ENCODE measurements around the gene SLC35G1.

Gene SLC35G1

DNA sequence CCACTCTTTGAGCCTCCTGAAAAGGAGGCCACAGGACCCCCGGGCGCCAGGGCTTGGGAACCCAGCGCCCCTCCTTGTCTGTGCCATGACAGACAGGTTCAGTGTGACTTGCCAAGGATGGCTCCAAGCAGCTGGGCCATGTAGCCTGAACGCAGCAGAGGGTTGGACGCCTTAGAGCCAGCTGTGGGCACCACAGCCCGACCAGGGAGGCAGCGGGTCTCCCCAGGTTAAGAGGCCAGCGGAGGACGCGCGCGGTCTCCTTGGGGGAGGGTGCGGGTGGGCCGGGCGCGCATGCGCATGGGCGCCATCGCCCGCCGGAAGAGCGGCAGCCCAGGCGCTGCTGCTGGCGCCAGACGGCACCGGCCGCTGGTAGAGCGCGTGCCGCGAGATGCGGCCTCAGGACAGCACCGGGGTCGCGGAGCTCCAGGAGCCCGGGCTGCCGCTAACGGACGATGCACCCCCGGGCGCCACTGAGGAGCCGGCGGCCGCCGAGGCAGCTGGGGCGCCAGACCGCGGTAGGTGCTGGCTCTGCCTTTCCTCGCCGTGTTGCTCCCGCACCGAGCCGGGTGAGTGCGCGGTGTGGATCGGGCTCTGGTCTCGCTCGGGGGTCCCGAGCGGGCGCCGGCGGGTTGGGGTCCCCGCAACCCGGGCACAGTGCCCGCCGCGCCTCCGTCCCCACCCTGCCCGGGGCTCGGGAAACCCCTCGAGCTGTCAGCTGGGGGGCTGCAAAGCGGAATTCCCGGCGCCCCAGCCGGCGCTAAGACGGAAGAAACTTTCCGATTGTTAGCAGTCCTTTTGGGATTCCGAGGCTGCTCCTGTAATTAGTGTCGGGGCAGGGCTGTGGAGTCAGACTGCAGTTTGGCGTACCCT, at the start of gene SLC35G1:
Gene SLC35G1, plus strand, starts transcription at position 333 of the 870 bp plus-strand sequence. Its CDS starts 56 bp downstream, at position 389.
- no peak for DNase-seq

- no peak for DNase-seq
Measured at GRCh38 chr10:93844979-93845626, 48.7 kb upstream of the SLC35G1 start.

GRCh38 chr10:93849593-93849992, 44.2 kb upstream of the SLC35G1 start:
- no peak for DNase-seq

- no peak for DNase-seq
Measured at GRCh38 chr10:93850031-93851015, 43.5 kb upstream of the SLC35G1 start.

GRCh38 chr10:93851169-93851568, 42.6 kb upstream of the SLC35G1 start:
- no peak for DNase-seq

DNA sequence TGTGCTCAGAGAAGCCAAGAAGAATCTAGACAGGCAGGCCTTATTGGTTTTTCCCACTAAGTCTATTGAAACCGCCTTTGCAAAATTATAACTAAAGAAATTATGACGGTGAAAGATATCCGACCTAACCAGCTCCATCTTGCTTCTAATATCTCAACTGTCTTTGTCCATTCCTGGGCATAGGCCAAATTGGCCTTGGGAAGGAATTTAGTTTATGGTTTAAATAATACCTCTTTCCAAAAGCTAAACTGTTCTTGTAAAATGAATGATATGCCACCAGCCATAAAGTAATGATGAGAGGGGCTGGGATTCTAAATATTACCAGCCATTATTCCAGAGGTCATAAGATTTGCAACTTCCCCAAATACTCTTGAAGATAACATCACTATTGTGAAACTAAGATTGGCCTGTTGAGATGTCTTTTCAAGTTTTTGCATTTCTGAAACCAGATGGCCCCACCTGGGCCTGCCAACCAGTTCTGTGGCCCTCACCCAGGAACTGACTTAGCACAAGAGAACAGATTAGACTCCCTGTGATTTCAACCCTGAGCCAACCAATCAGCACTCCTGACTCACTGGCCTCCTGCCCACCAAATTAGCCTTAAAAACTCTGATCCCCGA, 41.2 kb upstream of the SLC35G1 start:
- DNase-seq, result no peak

- no peak for DNase-seq
Measured at GRCh38 chr10:93854975-93855374, 38.8 kb upstream of the SLC35G1 start.

- DNase-seq, result no peak
Measured at GRCh38 chr10:93856349-93857145, 37.2 kb upstream of the SLC35G1 start.

- DNase-seq, result no peak
Measured at GRCh38 chr10:93859049-93859655, 34.6 kb upstream of the SLC35G1 start.

DNA sequence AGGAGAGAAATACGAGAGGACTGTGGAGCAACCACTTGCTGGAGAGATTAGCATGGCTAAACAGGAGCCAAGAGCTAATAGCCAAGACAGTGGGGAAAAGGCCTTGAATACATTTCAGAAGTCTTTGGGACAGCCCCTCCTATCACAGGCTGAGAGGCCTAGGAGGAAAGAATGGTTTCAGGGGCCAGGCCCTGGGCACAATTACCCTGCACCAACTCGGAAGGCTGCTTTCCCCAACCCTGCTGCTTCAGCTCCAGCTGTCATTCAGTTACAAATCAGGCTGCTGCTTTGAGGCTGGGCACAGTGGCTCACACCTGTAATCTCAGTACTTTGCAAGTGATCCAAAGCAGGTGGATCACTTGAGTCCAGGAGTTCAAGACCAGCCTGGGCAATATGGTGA, 32.0 kb upstream of the SLC35G1 start:
- no peak for DNase-seq

GRCh38 chr10:93865794-93866425, 27.9 kb upstream of the SLC35G1 start:
- DNase-seq, result no peak

GRCh38 chr10:93867525-93867924, 26.3 kb upstream of the SLC35G1 start:
- DNase-seq, result no peak

GRCh38 chr10:93871671-93872204, 22.0 kb upstream of the SLC35G1 start:
- DNase-seq, result no peak

- DNase-seq, result no peak
Measured at GRCh38 chr10:93872375-93873158, 21.2 kb upstream of the SLC35G1 start.

DNA sequence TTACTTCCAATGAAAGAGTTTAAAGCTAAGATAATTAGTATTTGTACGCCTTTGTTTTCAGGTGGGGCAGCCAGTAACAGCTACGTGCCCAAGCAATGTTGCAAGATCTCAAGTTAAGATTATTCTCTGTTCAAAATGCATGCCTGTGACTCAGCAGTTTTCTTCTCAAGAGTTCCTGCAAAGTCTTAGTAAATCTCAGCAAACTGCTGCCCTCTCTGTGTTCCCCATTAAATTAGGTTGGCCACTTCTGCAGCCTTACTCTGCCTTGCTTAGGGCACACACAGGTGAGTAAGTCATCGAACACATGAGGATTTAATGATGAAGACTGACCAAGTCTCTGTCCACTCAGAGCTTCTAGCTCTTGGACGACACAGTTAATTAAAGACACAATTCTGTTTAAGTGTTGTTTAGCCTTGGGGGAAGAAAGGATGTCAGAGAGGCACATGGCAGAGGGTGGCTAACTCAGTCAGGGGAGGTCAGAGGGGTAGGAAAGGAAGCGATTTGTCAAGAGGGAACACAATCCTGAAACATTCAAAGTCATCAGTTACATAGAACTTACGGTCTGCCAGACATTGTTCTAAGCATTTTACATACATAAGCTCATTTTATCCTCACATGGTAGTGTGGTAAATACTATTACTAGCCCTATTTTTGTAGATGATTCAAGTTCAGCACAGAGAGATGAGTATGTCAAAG, 20.2 kb upstream of the SLC35G1 start:
- DNase-seq, result peak; percentile 21

GRCh38 chr10:93874309-93875031, 19.3 kb upstream of the SLC35G1 start:
- DNase-seq, result no peak

DNA sequence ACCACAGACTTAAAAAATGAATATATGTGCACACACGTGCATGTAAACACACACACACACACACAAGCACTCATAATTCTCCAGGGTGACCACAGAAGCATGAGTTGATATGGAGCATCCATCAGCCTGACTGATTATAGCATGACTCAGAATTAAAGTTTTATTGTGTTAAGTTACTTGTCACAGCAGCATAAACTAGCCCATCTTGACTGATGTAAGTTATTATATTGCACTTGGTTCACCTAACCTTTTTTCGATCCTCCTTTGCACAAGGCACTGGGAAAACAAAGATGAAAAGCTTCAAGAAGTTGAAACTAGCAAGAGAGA, 18.8 kb upstream of the SLC35G1 start:
- no peak for DNase-seq

DNA sequence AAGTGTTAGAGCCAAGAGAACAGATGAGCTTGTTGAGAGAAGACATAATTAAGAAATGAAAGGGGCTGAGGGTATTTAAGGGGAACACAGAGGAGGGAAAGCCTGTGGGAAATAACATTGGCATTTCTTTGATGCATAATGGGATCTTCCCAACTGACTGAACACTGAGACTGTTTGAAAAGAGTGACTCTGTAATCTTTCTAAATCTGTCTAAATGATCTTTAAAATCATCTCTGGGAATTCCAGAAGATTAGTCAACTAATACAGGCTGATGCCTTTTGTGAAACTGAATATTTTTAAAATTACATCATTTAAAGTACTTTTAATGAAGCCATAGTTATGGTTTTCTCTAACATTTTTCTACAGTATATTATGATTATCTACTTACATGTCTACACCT, 17.4 kb upstream of the SLC35G1 start:
- DNase-seq, result no peak
